DMS153 (cell line): Measurements from ENCODE around the gene SLFN12L.
"Not testable (repeated sequence)": the region's sequence is repeated elsewhere in the genome, so short reads cannot be mapped to it uniquely, and the experiment has no call there.

Experiments
- DNase-seq: peaks from one replicate; lab custom pipeline; 2025; lab: John Stamatoyannopoulos, UW

The SLFN12L gene

GRCh38 chr17:35496451-35497290 is 40.8 kb downstream of the SLFN12L start:
- DNase-seq, result no peak

- no peak for DNase-seq
Measured at GRCh38 chr17:35493040-35493439, 44.4 kb downstream of the SLFN12L start.

GRCh38 chr17:35491417-35491816 is 46.1 kb downstream of the SLFN12L start:
- DNase-seq, result no peak

GRCh38 chr17:35489944-35490343 is 47.5 kb downstream of the SLFN12L start:
- DNase-seq, result no peak

- no peak for DNase-seq
Measured at GRCh38 chr17:35488991-35489390, 48.5 kb downstream of the SLFN12L start.

- DNase-seq, result no peak
Measured at GRCh38 chr17:35486920-35487732, 50.4 kb downstream of the SLFN12L start.

- no peak for DNase-seq
Measured at GRCh38 chr17:35479271-35479670, 58.2 kb downstream of the SLFN12L start.

- DNase-seq, result no peak
Measured at GRCh38 chr17:35477248-35477647, 60.2 kb downstream of the SLFN12L start.

GRCh38 chr17:35476283-35476820 is 61.1 kb downstream of the SLFN12L start:
- DNase-seq, result no peak

- no peak for DNase-seq
Measured at GRCh38 chr17:35468475-35468874, 69.0 kb downstream of the SLFN12L start.

GRCh38 chr17:35467824-35468223 is 69.7 kb downstream of the SLFN12L start:
- no peak for DNase-seq

GRCh38 chr17:35460354-35460851 is 77.1 kb downstream of the SLFN12L start:
- DNase-seq, result no peak

GRCh38 chr17:35454035-35454434 is 83.4 kb downstream of the SLFN12L start:
- not testable (repeated sequence) for DNase-seq

- no peak for DNase-seq
Measured at GRCh38 chr17:35453171-35453570, 84.3 kb downstream of the SLFN12L start.

GRCh38 chr17:35449371-35449931 is 88.0 kb downstream of the SLFN12L start:
- no peak for DNase-seq

GRCh38 chr17:35448899-35449227 is 88.6 kb downstream of the SLFN12L start:
- no peak for DNase-seq

- DNase-seq, result peak; percentile 95
Measured at GRCh38 chr17:35448214-35448898, 89.1 kb downstream of the SLFN12L start, which contains the start of gene SLFN13. SLFN13 (minus strand) TSS chr17:35448766; CDS start chr17:35445680, 3,086 bp downstream.

- DNase-seq, result no peak
Measured at GRCh38 chr17:35447499-35447898, 90.0 kb downstream of the SLFN12L start.

GRCh38 chr17:35438433-35438832 is 99.0 kb downstream of the SLFN12L start:
- DNase-seq, result no peak

- DNase-seq, result no peak
Measured at GRCh38 chr17:35433075-35433894, 104.2 kb downstream of the SLFN12L start.
